Measurements from ENCODE around the gene SF3A1. TPM values are rescaled to one million over a fixed set of nuclear protein-coding genes. Genes with fewer than 3 reads are reported as not detected.

Gene SF3A1
- total and polyA plus RNA-seq, 4 donors, result 15.8 to 157 (median 45.1) TPM

GRCh38 chr22:30393322-30393680, 36.6 kb upstream of the SF3A1 start:
- no peak for ATAC-seq (ENCODE audit: insufficient read depth, low FRiP score)
- no peak overlapping the region for H3K27ac ChIP-seq (ENCODE audit: low read depth in 1 of 2, low read length in 1 of 2)

GRCh38 chr22:30392661-30393321, 36.1 kb upstream of the SF3A1 start:
- Histone ChIP-seq H3K9ac (ENCODE audit: insufficient read depth in 1 of 2, low read length in 2 of 2) (no peak overlapping the region), H3K27me3 (ENCODE audit: control insufficient read depth in 3 of 3, insufficient read depth in 3 of 3, low read length in 2 of 3) (peaks cover 0 to 3% (median 0%) of the 10 kb centered on the region in 3 donors), H3K4me3 (no peak overlapping the region), H3K27ac (ENCODE audit: low read depth in 1 of 2, low read length in 1 of 2) (peak overlapping the region in 1 of 2 donors; percentile 42), H3K4me1 (ENCODE audit: control insufficient read depth in 5 of 5, insufficient read depth in 5 of 5, low read length in 5 of 5) (peaks cover 0 to 10% (median 0%) of the 10 kb centered on the region in 5 donors), H3K9me3 (ENCODE audit: control insufficient read depth in 4 of 4, insufficient read depth in 3 of 4, low read length in 3 of 4) (peaks cover 0 to 4% (median under 1%) of the 10 kb centered on the region in 4 donors), H3K36me3 (ENCODE audit: control insufficient read depth in 4 of 4, insufficient read depth in 4 of 4, low read length in 4 of 4) (no peaks in the 10 kb centered on the region)
- TF ChIP-seq CTCF (IDR thresholded peaks at IDR 0.05; ENCODE audit: control extremely low read depth, extremely low read depth), result no peak
- DNase-seq, result peak in 1 of 3 donors; percentile 13
- 55 to 61% methylated on average over 9 of the region's 9 CpGs for WGBS, 2 donors
- ATAC-seq (ENCODE audit: insufficient read depth, low FRiP score), result no peak

More at GRCh38 chr22:30393322-30393680, 36.6 kb upstream of the SF3A1 start:
- no peak for DNase-seq
- H3K9me3 ChIP-seq (ENCODE audit: control insufficient read depth in 4 of 4, insufficient read depth in 3 of 4, low read length in 3 of 4), result peaks cover 0 to 4% (median under 1%) of the 10 kb centered on the region in 4 donors
- H3K4me1 ChIP-seq (ENCODE audit: control insufficient read depth in 5 of 5, insufficient read depth in 5 of 5, low read length in 5 of 5), result peaks cover 0 to 15% (median 2%) of the 10 kb centered on the region in 5 donors
- peaks cover 0 to 3% (median 0%) of the 10 kb centered on the region in 3 donors for H3K27me3 ChIP-seq (ENCODE audit: control insufficient read depth in 3 of 3, insufficient read depth in 3 of 3, low read length in 2 of 3)
- 72 to 83% methylated on average over 7 of the region's 7 CpGs for WGBS, 2 donors
- no peak overlapping the region for H3K9ac ChIP-seq (ENCODE audit: insufficient read depth in 1 of 2, low read length in 2 of 2)
- no peak for TF ChIP-seq CTCF (IDR thresholded peaks at IDR 0.05; ENCODE audit: control extremely low read depth, extremely low read depth)
- no peaks in the 10 kb centered on the region for H3K36me3 ChIP-seq (ENCODE audit: control insufficient read depth in 4 of 4, insufficient read depth in 4 of 4, low read length in 4 of 4)
- no peak overlapping the region for H3K4me3 ChIP-seq

- Histone ChIP-seq H3K27ac (ENCODE audit: low read depth in 1 of 2, low read length in 1 of 2) (no peak overlapping the region), H3K4me1 (ENCODE audit: control insufficient read depth in 5 of 5, insufficient read depth in 5 of 5, low read length in 5 of 5) (peaks cover 0 to 10% (median 0%) of the 10 kb centered on the region in 5 donors), H3K36me3 (ENCODE audit: control insufficient read depth in 4 of 4, insufficient read depth in 4 of 4, low read length in 4 of 4) (no peaks in the 10 kb centered on the region), H3K9ac (ENCODE audit: insufficient read depth in 1 of 2, low read length in 2 of 2) (no peak overlapping the region), H3K27me3 (ENCODE audit: control insufficient read depth in 3 of 3, insufficient read depth in 3 of 3, low read length in 2 of 3) (no peaks in the 10 kb centered on the region), H3K9me3 (ENCODE audit: control insufficient read depth in 4 of 4, insufficient read depth in 3 of 4, low read length in 3 of 4) (peaks cover 0 to 4% (median under 1%) of the 10 kb centered on the region in 4 donors), H3K4me3 (no peak overlapping the region)
- DNase-seq (peak; percentile 65 to 69 (median 67)), ATAC-seq (ENCODE audit: insufficient read depth, low FRiP score) (peak; percentile 39)
- 60 to 71% methylated on average over 5 of the region's 5 CpGs for WGBS, 2 donors
- peak; percentile 89 for TF ChIP-seq CTCF (IDR thresholded peaks at IDR 0.05; ENCODE audit: control extremely low read depth, extremely low read depth)
These were observed 34.4 kb upstream of the SF3A1 start for GRCh38 chr22:30390974-30391691.
